ENCODE results near the gene H19. TPM values are rescaled to one million over a fixed set of nuclear protein-coding genes. Genes with fewer than 3 reads are reported as not detected.

Gene H19
- total and polyA plus RNA-seq, 9 of the 15 experiments (the other 6 are each of a cell fraction or from before 2014, with no cell fraction given), result 0.13 to 682 (median 15.7) TPM

- ATAC-seq, result no peak
- TF ChIP-seq ZNF75A (CRISPR knock-in tag; IDR thresholded peaks at IDR 0.05) (no peak), ZBED1 (IDR thresholded peaks at IDR 0.05) (no peak), MCM2 (IDR thresholded peaks at IDR 0.05; ENCODE audit: low read depth) (no peak), KDM2B (CRISPR knock-in tag; IDR thresholded peaks at IDR 0.05) (no peak), ZNF212 (CRISPR knock-in tag; IDR thresholded peaks at IDR 0.05) (no peak), HNRNPH1 (optimal IDR thresholded peaks at IDR 0.05; ENCODE audit: low read depth, low read length) (no peak), HDAC3 (IDR thresholded peaks at IDR 0.05; ENCODE audit: borderline replicate concordance, partially characterized antibody) (no peak), RBM22 (IDR thresholded peaks at IDR 0.05; ENCODE audit: low read depth, low read length, poor library complexity, severe bottlenecking) (no peak), TRIM25 (IDR thresholded peaks at IDR 0.05; ENCODE audit: borderline replicate concordance) (no peak), SIN3B (IDR thresholded peaks at IDR 0.05; ENCODE audit: low read depth) (no peak), MEIS2 (IDR thresholded peaks at IDR 0.05; ENCODE audit: partially characterized antibody) (no peak), MCM5 (IDR thresholded peaks at IDR 0.05; ENCODE audit: low read depth) (no peak), DDX20 (tag; IDR thresholded peaks at IDR 0.05; ENCODE audit: low read depth) (no peak), ADNP (tag; IDR thresholded peaks at IDR 0.05) (no peak), CBFB (CRISPR knock-in tag; IDR thresholded peaks at IDR 0.05) (no peak), ZNF324 (CRISPR knock-in tag; IDR thresholded peaks at IDR 0.05) (no peak), CBX1 (IDR thresholded peaks at IDR 0.05; ENCODE audit: low read depth) (no peak)
- no peaks in the 10 kb centered on the region for H3K36me3 ChIP-seq (ENCODE audit: control insufficient read depth, insufficient read depth, low read length)
- H3K4me1 ChIP-seq (replicated peaks in 1 of 2; ENCODE audit: control insufficient read depth in 2 of 2, insufficient read depth in 2 of 2, low read length in 2 of 2), result no peaks in the 10 kb centered on the region
- intact Hi-C loops (cut with micrococcal nuclease), result no loop called here
- no peak overlapping the region for H3K4me3 ChIP-seq
- no peaks in the 10 kb centered on the region for H3K9me3 ChIP-seq (replicated peaks; ENCODE audit: control insufficient read depth, insufficient read depth, low read depth, low read length)
- H3K27ac ChIP-seq (ENCODE audit: extremely low read depth, low read depth, low read length), result no peak overlapping the region
- ChIA-PET POLR2A (no interaction called here), CTCF (ENCODE audit: low intra/inter-chr PET ratio) (no interaction called here)
- no peak overlapping the region for H3K9ac ChIP-seq (ENCODE audit: insufficient read depth in 1 of 2, low read depth in 2 of 2, low read length in 2 of 2)
- no peak overlapping the region for H3K4me2 ChIP-seq (ENCODE audit: insufficient read depth, low read length)
- no peak for DNase-seq (ENCODE audit: extremely low read depth in 1 of 4, low spot score in 3 of 4)
- WGBS (ENCODE audit: insufficient coverage, low coverage, missing lambda C conversion rate), result no CpG with 5 or more reads among the region's 10 CpGs
- in situ Hi-C loops (cut with MboI), result no loop called here
- H3K9me1 ChIP-seq (ENCODE audit: control insufficient read depth, insufficient read depth, low read length), result no peaks in the 10 kb centered on the region
- H2AFZ ChIP-seq (ENCODE audit: low read depth, low read length), result no peak overlapping the region
- FAIRE-seq, result no peak
- no TSS peak for BruUV-seq (replicated peaks)
- no peaks in the 10 kb centered on the region for H3K27me3 ChIP-seq (ENCODE audit: control insufficient read depth in 2 of 2, insufficient read depth in 2 of 2, low read length in 2 of 2)
- H3K79me2 ChIP-seq (ENCODE audit: control insufficient read depth, insufficient read depth, low read length), result no peaks in the 10 kb centered on the region
- H4K20me1 ChIP-seq (replicated peaks; ENCODE audit: control insufficient read depth, insufficient read depth, low read length), result no peaks in the 10 kb centered on the region
Measured at GRCh38 chr11:2031058-2031457, 33.4 kb upstream of the H19 start.

Measured in K562 (cell line).